ENCODE results near the gene KXD1. TPM values are rescaled to one million over a fixed set of nuclear protein-coding genes. Genes with fewer than 3 reads are reported as not detected.

Gene KXD1
- total and polyA plus RNA-seq, 7 donors = 84.9 to 122 (median 118) TPM

DNA sequence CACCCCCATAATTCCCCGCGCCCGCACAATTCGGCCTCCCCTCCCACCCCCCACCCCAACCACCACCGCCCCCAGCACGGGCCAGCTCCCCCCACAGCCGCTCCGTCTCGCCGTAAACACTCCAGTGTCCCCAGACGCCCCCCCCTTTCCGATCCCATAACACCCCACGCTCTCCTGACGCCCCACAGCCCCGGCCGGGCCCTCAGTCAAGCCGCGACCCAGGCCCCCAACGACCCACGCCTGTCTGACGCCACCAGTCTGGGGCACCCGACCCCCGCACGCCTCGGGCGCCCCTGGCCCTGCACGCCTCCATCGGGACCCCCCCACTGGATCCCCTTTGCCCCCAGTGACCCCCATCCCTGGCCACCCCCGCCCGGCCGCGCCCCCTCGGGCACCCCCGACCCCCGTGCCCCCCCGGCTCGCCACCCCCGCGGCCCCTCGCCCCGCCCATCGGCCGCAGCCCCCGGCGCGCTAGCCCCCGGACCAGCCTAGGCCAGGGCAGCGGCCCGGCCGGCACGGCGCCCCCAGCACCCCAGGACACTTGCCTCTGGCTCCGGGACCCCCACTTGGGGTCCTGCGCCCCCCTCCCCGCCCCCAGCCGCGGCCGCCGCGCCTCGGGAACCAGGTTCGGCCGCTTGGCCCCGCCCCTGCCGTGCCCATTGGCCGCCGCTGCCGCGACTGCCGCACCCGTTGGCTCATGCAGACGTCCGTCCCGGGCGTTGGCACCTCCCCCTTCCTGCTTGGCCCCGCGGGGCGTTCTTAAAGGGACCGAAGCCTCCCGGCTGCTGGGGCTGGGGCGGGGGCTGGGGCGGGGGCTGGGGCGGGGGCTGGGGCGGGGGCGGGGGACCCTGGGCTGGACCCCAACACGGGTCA lies 14.5 kb upstream of the KXD1 start, which contains the start of gene FKBP8:
FKBP8 (minus strand) TSS at position 633 of the 873 bp plus-strand sequence. CDS start 1,603 bp downstream, outside the sequence.
- WGBS, 2 donors = 0 to 1% methylated on average over 86 of the region's 86 CpGs
- H3K4me1 ChIP-seq = peaks cover 0 to 18% (median 13%) of the 10 kb centered on the region in 4 donors
- peaks cover 9 to 32% (median 15%) of the 10 kb centered on the region in 4 donors for H3K36me3 ChIP-seq
- H3K9me3 ChIP-seq = no peaks in the 10 kb centered on the region
- peak; percentile 97 for DNase-seq
- intact Hi-C loops (cut with DNase I) = loop anchor here (2.0 kb wide), 1 partner anchor 20 kb away; the partner anchor contains the start of gene ELL
- peak within 1 kb of the TSS; percentile 92 to 99 (median 94) for H3K27ac ChIP-seq
- no peaks in the 10 kb centered on the region for H3K27me3 ChIP-seq
- TF ChIP-seq POLR2A (IDR thresholded peaks at IDR 0.05) (no peak), POLR2AphosphoS5 (IDR thresholded peaks at IDR 0.05) (peak in 2 of 4 donors; percentile 43 to 55)
- H3K4me3 ChIP-seq = peak within 1 kb of the TSS; percentile 84 to 98 (median 90)

DNA sequence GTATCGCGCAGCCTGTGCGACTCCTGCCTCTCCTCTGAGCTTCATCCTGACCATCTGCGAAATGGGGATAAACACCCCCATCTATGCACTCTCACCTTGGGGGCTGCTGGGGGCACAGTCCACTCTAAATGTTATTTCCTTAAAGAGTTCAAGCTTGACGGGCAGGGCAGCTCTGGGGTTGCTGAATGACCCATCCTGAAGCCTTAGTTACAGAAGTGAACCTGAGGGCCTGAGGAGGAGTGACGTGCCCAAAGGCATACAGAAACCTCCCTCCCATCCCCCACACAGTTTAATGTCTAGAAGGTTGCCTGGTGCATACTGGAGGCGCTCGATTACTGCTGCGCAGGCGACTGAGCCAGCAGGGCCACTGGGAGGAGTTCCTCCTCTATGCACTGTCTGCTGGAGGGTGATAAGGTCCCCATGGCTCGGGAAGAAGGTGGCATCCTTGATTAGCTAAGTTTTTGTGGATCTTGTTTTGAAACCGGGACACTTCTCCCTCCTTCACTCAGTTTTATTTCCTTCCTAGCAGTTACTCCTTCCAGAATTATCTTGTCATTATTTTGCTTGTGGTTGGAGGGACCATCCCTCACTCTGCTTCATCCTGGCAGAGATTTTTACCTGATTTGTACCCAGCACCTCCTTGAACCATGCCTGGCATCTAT lies 13.7 kb upstream of the KXD1 start:
- peak; percentile 78 for DNase-seq
- intact Hi-C loops (cut with DNase I) = loop anchor here (2.0 kb wide), 1 partner anchor 21 kb away; the partner anchor contains the start of gene ELL
- Histone ChIP-seq H3K4me1 (peaks cover 0 to 18% (median 13%) of the 10 kb centered on the region in 4 donors), H3K36me3 (peaks cover 9 to 28% (median 14%) of the 10 kb centered on the region in 4 donors), H3K9me3 (no peaks in the 10 kb centered on the region), H3K27me3 (no peaks in the 10 kb centered on the region), H3K4me3 (peak overlapping the region; percentile 29 to 98 (median 88)), H3K27ac (peak overlapping the region; percentile 92 to 99 (median 94))
- TF ChIP-seq EP300 (IDR thresholded peaks at IDR 0.05) (no peak), POLR2AphosphoS5 (IDR thresholded peaks at IDR 0.05) (peak in 1 of 4 donors; percentile 10), POLR2A (IDR thresholded peaks at IDR 0.05) (no peak)
- TF ChIP-seq, protein P1, sequence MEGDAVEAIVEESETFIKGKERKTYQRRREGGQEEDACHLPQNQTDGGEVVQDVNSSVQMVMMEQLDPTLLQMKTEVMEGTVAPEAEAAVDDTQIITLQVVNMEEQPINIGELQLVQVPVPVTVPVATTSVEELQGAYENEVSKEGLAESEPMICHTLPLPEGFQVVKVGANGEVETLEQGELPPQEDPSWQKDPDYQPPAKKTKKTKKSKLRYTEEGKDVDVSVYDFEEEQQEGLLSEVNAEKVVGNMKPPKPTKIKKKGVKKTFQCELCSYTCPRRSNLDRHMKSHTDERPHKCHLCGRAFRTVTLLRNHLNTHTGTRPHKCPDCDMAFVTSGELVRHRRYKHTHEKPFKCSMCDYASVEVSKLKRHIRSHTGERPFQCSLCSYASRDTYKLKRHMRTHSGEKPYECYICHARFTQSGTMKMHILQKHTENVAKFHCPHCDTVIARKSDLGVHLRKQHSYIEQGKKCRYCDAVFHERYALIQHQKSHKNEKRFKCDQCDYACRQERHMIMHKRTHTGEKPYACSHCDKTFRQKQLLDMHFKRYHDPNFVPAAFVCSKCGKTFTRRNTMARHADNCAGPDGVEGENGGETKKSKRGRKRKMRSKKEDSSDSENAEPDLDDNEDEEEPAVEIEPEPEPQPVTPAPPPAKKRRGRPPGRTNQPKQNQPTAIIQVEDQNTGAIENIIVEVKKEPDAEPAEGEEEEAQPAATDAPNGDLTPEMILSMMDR (IDR thresholded peaks at IDR 0.05) = no peak
- 2 to 4% methylated on average over 12 of the region's 12 CpGs for WGBS, 2 donors

DNA sequence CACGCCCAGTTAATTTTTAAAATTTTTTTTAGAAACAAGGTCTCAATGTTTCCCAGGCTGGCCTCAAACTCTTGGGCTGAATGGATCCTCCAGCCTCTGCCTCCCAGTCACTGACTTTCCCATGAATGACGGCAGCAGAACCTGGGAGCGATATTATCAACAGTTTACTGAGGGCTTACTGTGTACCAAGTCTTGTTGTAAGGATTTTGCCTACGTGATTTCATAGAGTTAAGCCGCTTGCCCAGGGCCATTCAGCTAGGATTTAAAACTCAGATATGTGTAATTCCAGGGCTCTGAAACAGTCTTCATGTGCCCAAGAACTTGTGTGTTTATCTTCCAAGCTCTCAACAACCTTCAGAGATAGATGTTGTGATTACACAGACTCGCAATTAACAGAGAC lies 6.0 kb upstream of the KXD1 start:
- intact Hi-C loops (cut with DNase I) = no loop called here
- WGBS, 2 donors = 36 to 72% methylated on average over 6 of the region's 6 CpGs
- no peaks in the 10 kb centered on the region for H3K27me3 ChIP-seq
- no peak overlapping the region for H3K27ac ChIP-seq
- no peak for TF ChIP-seq EP300 (IDR thresholded peaks at IDR 0.05)
- no peak for TF ChIP-seq POLR2AphosphoS5 (IDR thresholded peaks at IDR 0.05)
- no peak for TF ChIP-seq POLR2A (IDR thresholded peaks at IDR 0.05)
- TF ChIP-seq, protein P1 (IDR thresholded peaks at IDR 0.05) = no peak
- H3K4me1 ChIP-seq = no peaks in the 10 kb centered on the region
- no peak overlapping the region for H3K4me3 ChIP-seq
- no peak for DNase-seq
- no peaks in the 10 kb centered on the region for H3K9me3 ChIP-seq
- no peaks in the 10 kb centered on the region for H3K36me3 ChIP-seq

DNA sequence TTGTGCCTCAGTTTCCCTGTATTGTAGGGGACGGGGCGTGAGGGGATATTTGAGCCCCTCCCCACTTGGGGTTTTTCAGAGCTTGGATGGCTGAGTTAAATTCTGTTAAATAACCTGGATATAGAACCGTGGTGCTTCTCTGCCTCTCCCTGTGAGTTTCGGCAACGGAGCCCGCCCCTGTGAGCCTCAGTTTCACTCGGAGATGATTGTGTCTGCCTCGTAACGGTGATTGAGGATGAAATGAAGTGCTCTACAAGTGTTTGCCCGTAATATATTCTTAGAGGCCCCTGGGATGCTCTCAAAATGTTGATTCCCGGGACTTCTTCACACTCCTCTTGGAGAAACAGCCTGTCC lies 509 bp downstream of the KXD1 start:
- Histone ChIP-seq H3K27ac (peak overlapping the region; percentile 86 to 98 (median 92)), H3K9me3 (no peaks in the 10 kb centered on the region), H3K4me3 (peak overlapping the region; percentile 56 to 95 (median 77)), H3K4me1 (peaks cover 0 to 16% (median 7%) of the 10 kb centered on the region in 4 donors), H3K36me3 (peaks cover 0 to 18% (median 7%) of the 10 kb centered on the region in 4 donors), H3K27me3 (no peaks in the 10 kb centered on the region)
- WGBS, 2 donors = 3 to 9% methylated on average over 11 of the region's 11 CpGs
- intact Hi-C loops (cut with DNase I) = no loop called here
- DNase-seq = no peak
- TF ChIP-seq POLR2A (IDR thresholded peaks at IDR 0.05) = no peak
- TF ChIP-seq POLR2AphosphoS5 (IDR thresholded peaks at IDR 0.05) = no peak
- TF ChIP-seq, protein P1 (IDR thresholded peaks at IDR 0.05) = no peak
- TF ChIP-seq EP300 (IDR thresholded peaks at IDR 0.05) = no peak

DNA sequence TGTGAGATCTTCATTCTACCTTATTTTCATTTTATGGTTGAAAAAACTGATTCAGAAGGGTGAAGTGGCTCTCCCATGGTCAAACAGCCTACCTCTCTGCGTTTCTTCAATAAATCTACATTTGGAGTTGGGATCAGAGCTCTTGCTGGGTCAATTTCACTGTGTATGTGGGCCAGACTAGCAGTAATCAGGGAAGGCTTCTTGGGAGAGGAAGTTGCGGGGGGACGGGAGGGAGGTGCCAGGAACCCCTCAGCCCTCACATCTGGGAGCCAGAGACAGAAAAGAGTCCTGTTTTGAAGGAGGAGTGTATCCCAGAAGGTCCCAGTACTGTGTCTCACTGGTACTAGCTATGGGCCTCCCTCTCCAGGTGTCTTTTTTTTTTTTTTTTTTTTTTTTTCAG lies 934 bp downstream of the KXD1 start:
- intact Hi-C loops (cut with DNase I) = no loop called here
- TF ChIP-seq, protein P1 (IDR thresholded peaks at IDR 0.05) = no peak
- no peak for TF ChIP-seq EP300 (IDR thresholded peaks at IDR 0.05)
- no peak for TF ChIP-seq POLR2A (IDR thresholded peaks at IDR 0.05)
- no peak for TF ChIP-seq POLR2AphosphoS5 (IDR thresholded peaks at IDR 0.05)
- WGBS, 2 donors = 54 to 68% methylated on average over 3 of the region's 3 CpGs
- Histone ChIP-seq H3K9me3 (no peaks in the 10 kb centered on the region), H3K27me3 (no peaks in the 10 kb centered on the region), H3K27ac (peak overlapping the region; percentile 86 to 98 (median 92)), H3K4me1 (peaks cover 0 to 16% (median 7%) of the 10 kb centered on the region in 4 donors), H3K4me3 (peak overlapping the region; percentile 56 to 95 (median 77)), H3K36me3 (peaks cover 0 to 22% (median 9%) of the 10 kb centered on the region in 4 donors)
- no peak for DNase-seq

Data from sigmoid colon (tissue), 7 donors.